Dermis microvascular lymphatic vessel endothelial cell (primary cell): ENCODE results near the gene RAB39A. TPM values are rescaled to one million over a fixed set of nuclear protein-coding genes. Genes with fewer than 3 reads are reported as not detected.

Source experiments
- DNase-seq, 2 donors: peaks; one replicate each; pipeline versions ENCODE4 v3.0.0 to v3.0.0-alpha.2; 2010; ENCODE audit warnings: low read depth in 2 of 2
- total RNA-seq: library from RNA; depleted of rRNA; stranded (reverse); fragments of >200 nt; gene quantifications from 2 replicates; pipeline ENCODE4 v1.2.1, GENCODE V29; 2014

RAB39A gene
- total RNA-seq, 1 donor from 2014 or later, result not detected

GRCh38 chr11:107961480-107961879 lies 33.2 kb downstream of the RAB39A start:
- no peak for DNase-seq

- no peak for DNase-seq
Observed at GRCh38 chr11:107962181-107962580, 33.9 kb downstream of the RAB39A start.

DNA sequence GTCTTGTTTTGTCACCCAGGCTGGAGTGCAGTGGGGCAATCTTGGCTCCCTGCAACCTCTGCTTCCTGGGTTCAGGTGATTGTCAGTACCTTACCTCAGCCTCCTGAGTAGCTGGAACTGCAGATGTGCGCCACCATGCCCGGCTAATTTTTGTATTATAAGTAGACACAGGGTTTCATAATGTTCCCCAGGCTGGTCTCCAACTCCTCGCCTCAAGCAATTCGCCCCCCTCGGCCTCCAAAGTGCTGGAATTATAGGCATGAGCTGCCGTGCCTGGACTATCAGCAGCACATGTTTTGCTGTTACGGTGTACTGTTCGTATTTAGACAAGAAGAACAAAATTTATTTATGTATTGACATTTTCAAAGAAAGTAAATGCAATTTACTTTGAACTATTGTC lies 34.8 kb downstream of the RAB39A start:
- no peak for DNase-seq

- DNase-seq, result no peak
Observed at GRCh38 chr11:107969219-107969618, 41.0 kb downstream of the RAB39A start.

- no peak for DNase-seq
Observed at GRCh38 chr11:107970049-107970448, 41.8 kb downstream of the RAB39A start.

DNA sequence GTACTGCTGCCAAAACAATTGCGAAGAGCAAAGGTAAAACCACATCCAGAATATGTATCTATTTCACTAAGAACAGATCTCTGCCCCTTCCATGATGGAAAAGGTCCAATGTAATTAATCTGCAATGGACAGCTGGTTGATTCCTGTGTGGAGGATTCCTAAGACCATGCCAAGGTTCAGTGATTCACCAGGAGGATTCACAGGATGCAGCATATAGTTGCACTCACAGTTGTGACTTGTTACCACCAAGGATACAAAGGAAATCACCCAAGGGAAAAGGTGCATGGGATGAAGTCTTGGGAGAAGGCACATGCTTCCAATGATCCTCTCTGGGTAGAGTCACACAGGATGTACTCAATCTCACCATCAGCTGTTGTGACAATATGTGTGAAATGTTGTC lies 45.4 kb downstream of the RAB39A start:
- no peak for DNase-seq

GRCh38 chr11:107988397-107989158 lies 60.3 kb downstream of the RAB39A start:
- DNase-seq, result no peak

DNA sequence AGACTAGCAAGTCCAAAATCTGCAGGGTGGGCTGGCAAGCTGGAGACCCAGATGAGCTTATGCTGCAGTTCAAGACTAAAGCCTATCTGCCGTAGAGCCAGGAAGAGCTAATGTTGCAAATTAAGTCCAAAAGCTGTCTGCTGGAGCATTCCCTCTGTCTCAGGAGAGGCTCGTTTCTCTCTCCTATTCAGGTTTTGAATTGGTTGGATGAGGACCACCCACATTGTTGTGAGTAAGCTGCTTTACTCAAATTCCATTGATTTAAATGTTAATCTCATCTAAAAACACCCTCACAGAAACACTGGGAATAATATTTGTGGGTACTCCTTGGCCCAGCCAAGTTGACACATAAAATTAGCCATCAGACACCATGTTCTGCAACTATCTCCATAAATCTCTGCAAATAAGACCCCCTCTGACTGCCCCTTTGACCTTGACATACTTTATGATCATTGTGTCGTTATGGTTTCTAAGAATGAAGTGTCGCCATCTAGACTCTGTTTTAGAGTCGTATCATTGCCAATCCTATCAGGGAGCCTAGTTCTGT lies 63.7 kb downstream of the RAB39A start:
- no peak for DNase-seq

GRCh38 chr11:107996006-107996776 lies 67.9 kb downstream of the RAB39A start:
- DNase-seq, result no peak

DNA sequence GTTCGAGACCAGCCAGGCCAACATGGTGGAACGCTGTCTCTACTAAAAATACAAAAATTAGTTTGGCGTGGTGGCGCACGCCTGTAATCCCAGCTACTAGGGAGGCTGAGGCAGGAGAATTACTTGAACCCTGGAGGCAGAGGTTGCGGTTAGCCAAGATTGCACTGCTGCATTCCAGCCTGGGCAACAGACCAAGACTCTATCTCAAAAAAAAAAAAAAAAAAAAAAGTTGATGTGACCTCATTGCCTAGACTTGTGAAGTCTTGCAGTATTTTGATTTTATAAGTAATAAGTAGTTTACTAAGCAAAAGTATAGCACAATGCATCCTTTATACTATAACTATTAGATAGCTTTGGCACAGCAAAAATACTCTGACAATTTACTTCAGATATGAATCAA lies 70.5 kb downstream of the RAB39A start:
- DNase-seq, result no peak

DNA sequence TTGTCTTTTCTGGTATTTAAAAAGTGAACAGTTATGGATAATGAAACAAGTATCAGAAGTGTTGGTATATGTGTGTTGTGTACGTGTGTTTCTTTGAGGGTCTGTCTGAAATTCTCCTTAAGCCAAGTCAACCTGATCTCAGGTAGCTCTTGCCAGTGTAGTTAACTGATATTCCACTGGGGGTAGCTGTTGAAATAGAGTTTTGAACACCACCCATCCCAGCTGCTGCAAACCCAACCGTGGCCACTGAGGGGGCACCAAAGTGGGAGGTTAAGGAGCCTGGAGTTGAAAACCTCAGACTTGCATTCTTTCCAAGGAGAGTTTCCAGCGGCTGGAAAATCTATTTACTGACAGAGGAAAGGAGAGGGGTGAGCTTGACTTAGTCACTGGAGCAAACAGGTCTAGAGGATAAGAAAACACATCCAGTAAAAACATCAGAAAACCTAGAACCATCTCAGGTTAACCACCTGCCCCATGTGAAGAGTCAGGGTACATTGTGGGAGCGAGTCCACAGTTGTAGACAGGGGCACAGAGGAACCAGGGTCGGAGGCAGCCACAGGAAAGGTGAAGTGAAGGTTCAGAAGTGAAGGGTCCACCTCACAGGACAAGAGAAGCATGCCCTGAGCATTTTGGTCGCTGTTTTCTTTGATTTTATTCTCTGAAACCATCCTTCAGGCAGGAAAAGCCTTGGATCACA lies 71.7 kb downstream of the RAB39A start:
- DNase-seq, result peak; percentile 43 to 64

DNA sequence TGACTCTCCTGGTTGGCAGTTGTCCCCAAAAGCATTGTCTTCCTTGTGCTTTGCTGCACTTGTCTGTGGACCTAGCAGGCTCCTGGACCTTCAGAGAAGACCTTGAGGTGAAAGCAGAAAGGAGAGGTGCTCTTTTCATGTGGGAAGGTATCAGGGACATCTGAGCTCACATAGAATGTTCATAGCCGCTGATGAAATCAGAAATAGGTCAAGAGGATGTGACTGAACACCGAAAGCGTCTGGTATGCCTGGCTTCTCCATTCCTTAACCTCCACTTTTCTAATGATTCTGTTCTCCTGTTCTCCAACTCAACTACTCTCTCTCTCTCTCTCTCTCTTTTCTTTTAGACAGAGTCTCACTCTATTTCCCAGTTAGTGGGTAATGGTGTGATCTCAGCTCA lies 74.2 kb downstream of the RAB39A start:
- no peak for DNase-seq

- no peak for DNase-seq
Observed at GRCh38 chr11:108003623-108004022, 75.4 kb downstream of the RAB39A start.

- no peak for DNase-seq
Observed at GRCh38 chr11:108007819-108008218, 79.6 kb downstream of the RAB39A start.

GRCh38 chr11:108008656-108009496 lies 80.6 kb downstream of the RAB39A start, which contains the start of gene CUL5:
Gene CUL5 (plus strand): TSS chr11:108008898. CDS start chr11:108009349, 451 bp downstream.
- peak; percentile 89 to 91 for DNase-seq

GRCh38 chr11:108009497-108010370 lies 81.5 kb downstream of the RAB39A start:
- DNase-seq, result peak in 1 of 2 donors; percentile 34

GRCh38 chr11:108012139-108012725 lies 84.0 kb downstream of the RAB39A start:
- no peak for DNase-seq
